GM23338 (cell line): Measurements from ENCODE around the gene CHST13. TPM values are rescaled to one million over a fixed set of nuclear protein-coding genes. Genes with fewer than 3 reads are reported as not detected.
A peak's percentile ranks its signal among the peaks of the same experiment; 100 is the strongest.

Experiments used
- ATAC-seq: fragments of 200-7000 bp; cut with Tn5 transposase; 3 replicates; pipeline ENCODE4 v1.9.1; 2020
- DNase-seq: peaks from one replicate; pipeline ENCODE4 v3.0.0-alpha.2; 2015; ENCODE audit warnings: low spot score
- H2AFZ ChIP-seq: fragments of 200-600 bp; sonication (generic); 2 replicates; pipeline ENCODE4 v1.8.0; 2016; ENCODE audit warnings: antibody characterized with exemption, mild to moderate bottlenecking, moderate library complexity
- H3F3A ChIP-seq: fragments of 200-600 bp; sonication (generic); replicated peaks from 2 replicates; pipeline ENCODE4 v1.8.0; 2017; ENCODE audit warnings: antibody characterized with exemption, mixed run types, low read depth
- H3K27ac ChIP-seq: fragments of 200-600 bp; sonication (generic); 2 replicates; pipeline ENCODE4 v1.6.1; 2016; ENCODE audit warnings: low read depth
- H3K27me3 ChIP-seq: fragments of 200-600 bp; sonication (generic); 2 replicates; pipeline ENCODE4 v1.8.0; 2016; ENCODE audit warnings: mild to moderate bottlenecking, mixed run types, moderate library complexity; ENCODE audit not compliant: insufficient read depth
- H3K36me3 ChIP-seq: fragments of 200-600 bp; sonication (generic); 2 replicates; pipeline ENCODE4 v1.8.0; 2016; ENCODE audit warnings: mild to moderate bottlenecking; ENCODE audit not compliant: insufficient read depth
- H3K4me1 ChIP-seq: fragments of 200-600 bp; sonication (generic); 2 replicates; pipeline ENCODE4 v1.8.0; 2016; ENCODE audit warnings: mild to moderate bottlenecking, moderate library complexity; ENCODE audit not compliant: insufficient read depth
- H3K4me2 ChIP-seq: fragments of 200-600 bp; sonication (generic); 2 replicates; pipeline ENCODE4 v1.7.1; 2017; ENCODE audit warnings: mixed run types
- H3K4me3 ChIP-seq: fragments of 200-600 bp; sonication (generic); 2 replicates; pipeline ENCODE4 v1.6.1; 2016; ENCODE audit warnings: mixed run types
- H3K79me2 ChIP-seq: fragments of 200-600 bp; sonication (generic); replicated peaks from 2 replicates; pipeline ENCODE4 v1.8.0; 2017; ENCODE audit warnings: mild to moderate bottlenecking; ENCODE audit not compliant: insufficient read depth
- H3K9me2 ChIP-seq: fragments of 200-600 bp; sonication (generic); 2 replicates; pipeline ENCODE4 v1.8.0; 2017; ENCODE audit not compliant: insufficient read depth
- H4K20me1 ChIP-seq: fragments of 200-600 bp; sonication (generic); replicated peaks from 2 replicates; pipeline ENCODE4 v1.8.0; 2017; ENCODE audit warnings: mild to moderate bottlenecking; ENCODE audit not compliant: insufficient read depth
- H3K27ac Mint-ChIP-seq: 2 replicates; pipeline ENCODE4 v1.8.0; 2020; ENCODE audit warnings: inconsistent platforms, mild to moderate bottlenecking, moderate library complexity, mixed read lengths
- H3K27me3 Mint-ChIP-seq: 3 replicates; pipeline ENCODE4 v1.8.0; 2022; ENCODE audit warnings: low read depth, mild to moderate bottlenecking, moderate library complexity, mixed read lengths, inconsistent platforms; ENCODE audit not compliant: insufficient read depth, poor library complexity
- H3K36me3 Mint-ChIP-seq: 3 replicates; pipeline ENCODE4 v1.8.0; 2021; ENCODE audit warnings: low read depth, mild to moderate bottlenecking, inconsistent platforms, moderate library complexity, mixed read lengths
- H3K4me1 Mint-ChIP-seq: 3 replicates; pipeline ENCODE4 v1.8.0; 2020; ENCODE audit warnings: mild to moderate bottlenecking, inconsistent platforms, mixed read lengths
- H3K4me3 Mint-ChIP-seq: 3 replicates; pipeline ENCODE4 v1.8.0; 2021; ENCODE audit warnings: moderate library complexity, mild to moderate bottlenecking, inconsistent platforms, mixed read lengths
- H3K9me3 Mint-ChIP-seq: 3 replicates; pipeline ENCODE4 v1.8.0; 2020; ENCODE audit warnings: moderate library complexity, mild to moderate bottlenecking, inconsistent platforms, mixed read lengths
- EZH2 ChIP-seq: fragments of 200-600 bp; sonication (generic); IDR thresholded peaks from one replicate; pipeline ENCODE4 v1.8.0; 2017; ENCODE audit warnings: antibody characterized with exemption, mild to moderate bottlenecking, low read depth; ENCODE audit not compliant: unreplicated experiment
- EZH2phosphoT487 ChIP-seq: fragments of 200-600 bp; sonication (generic); IDR thresholded peaks from one replicate; pipeline ENCODE4 v1.8.1; 2018; ENCODE audit warnings: antibody characterized with exemption; ENCODE audit not compliant: unreplicated experiment
- JUNB ChIP-seq: IDR thresholded peaks from one replicate; pipeline ENCODE4 v1.6.1; 2016; ENCODE audit warnings: antibody characterized with exemption; ENCODE audit not compliant: unreplicated experiment
- NANOG ChIP-seq: IDR thresholded peaks from 2 replicates; pipeline ENCODE4 v1.6.1; 2016; ENCODE audit warnings: antibody characterized with exemption, borderline replicate concordance
- POLR2AphosphoS5 ChIP-seq: IDR thresholded peaks from 2 replicates; pipeline ENCODE4 v1.6.1; 2016; ENCODE audit warnings: antibody characterized with exemption, low read depth
- STAT1 ChIP-seq: IDR thresholded peaks from one replicate; pipeline ENCODE4 v1.6.1; 2016; ENCODE audit warnings: antibody characterized with exemption; ENCODE audit not compliant: unreplicated experiment
- ZNF114 ChIP-seq: fragments of 250-450 bp; sonication (Bioruptor Pico); IDR thresholded peaks from 2 replicates; pipeline ENCODE4 v1.5.0; 2020; ENCODE audit warnings: mild to moderate bottlenecking, moderate library complexity
- ZNF331 ChIP-seq: fragments of 250-450 bp; sonication (Bioruptor Pico); IDR thresholded peaks from 2 replicates; pipeline ENCODE4 v1.5.0; 2020; ENCODE audit warnings: low read depth, mild to moderate bottlenecking, moderate library complexity
- polyA plus RNA-seq: library from polyadenylated mRNA; unstranded; fragments of >200 nt; fragmentation: Nextera tagmentation; extraction: Ambion mirVana; gene quantifications from 2 replicates; pipeline ENCODE4 v1.2.1, GENCODE V29; 2016
- total RNA-seq: library from RNA; depleted of rRNA; stranded (reverse); fragments of >200 nt; shearing (Covaris generic); gene quantifications from 2 replicates; pipeline ENCODE4 v1.2.3, GENCODE V29; 2014
- TF ChIP-seq, protein P1 (sequence below): IDR thresholded peaks from one replicate; pipeline ENCODE4 v1.6.1; 2018; ENCODE audit warnings: antibody characterized with exemption; ENCODE audit not compliant: unreplicated experiment
- TF ChIP-seq, protein P2 (sequence below): IDR thresholded peaks from 2 replicates; pipeline ENCODE4 v1.6.1; 2016; ENCODE audit warnings: antibody characterized with exemption
- TF ChIP-seq, protein P3 (sequence below), 2 experiments: fragments of 200-600 bp in 1 of 2; sonication (generic) in 1 of 2; conservative IDR thresholded peaks; 2 replicates each; pipeline versions ENCODE4 v1.5.1 to v1.6.1; 2016 to 2017; ENCODE audit warnings: antibody characterized with exemption in 2 of 2, low read depth in 2 of 2, mild to moderate bottlenecking in 2 of 2, moderate library complexity in 1 of 2

Gene CHST13
- total and polyA plus RNA-seq, 2 experiments from 2014 or later = 3.7 to 8.4 TPM

DNA sequence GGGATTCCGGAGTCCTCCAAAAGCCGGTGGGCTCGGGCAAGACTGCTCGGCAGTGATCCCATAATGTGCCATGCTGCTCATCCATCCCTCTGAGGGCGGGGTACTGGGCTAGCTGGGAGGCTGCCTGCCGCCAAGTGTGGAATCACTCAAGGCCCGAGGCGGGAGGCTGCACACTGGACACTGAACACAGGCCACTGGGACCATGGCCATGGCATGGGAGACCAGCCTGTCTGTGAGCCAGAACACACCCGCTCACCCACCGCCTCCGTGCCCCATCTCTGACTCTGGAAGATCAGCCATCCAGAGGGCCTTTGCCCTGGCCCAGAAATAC, 33.4 kb downstream of the CHST13 start (continued):
- TF ChIP-seq JUNB = no peak
- TF ChIP-seq, protein P1, sequence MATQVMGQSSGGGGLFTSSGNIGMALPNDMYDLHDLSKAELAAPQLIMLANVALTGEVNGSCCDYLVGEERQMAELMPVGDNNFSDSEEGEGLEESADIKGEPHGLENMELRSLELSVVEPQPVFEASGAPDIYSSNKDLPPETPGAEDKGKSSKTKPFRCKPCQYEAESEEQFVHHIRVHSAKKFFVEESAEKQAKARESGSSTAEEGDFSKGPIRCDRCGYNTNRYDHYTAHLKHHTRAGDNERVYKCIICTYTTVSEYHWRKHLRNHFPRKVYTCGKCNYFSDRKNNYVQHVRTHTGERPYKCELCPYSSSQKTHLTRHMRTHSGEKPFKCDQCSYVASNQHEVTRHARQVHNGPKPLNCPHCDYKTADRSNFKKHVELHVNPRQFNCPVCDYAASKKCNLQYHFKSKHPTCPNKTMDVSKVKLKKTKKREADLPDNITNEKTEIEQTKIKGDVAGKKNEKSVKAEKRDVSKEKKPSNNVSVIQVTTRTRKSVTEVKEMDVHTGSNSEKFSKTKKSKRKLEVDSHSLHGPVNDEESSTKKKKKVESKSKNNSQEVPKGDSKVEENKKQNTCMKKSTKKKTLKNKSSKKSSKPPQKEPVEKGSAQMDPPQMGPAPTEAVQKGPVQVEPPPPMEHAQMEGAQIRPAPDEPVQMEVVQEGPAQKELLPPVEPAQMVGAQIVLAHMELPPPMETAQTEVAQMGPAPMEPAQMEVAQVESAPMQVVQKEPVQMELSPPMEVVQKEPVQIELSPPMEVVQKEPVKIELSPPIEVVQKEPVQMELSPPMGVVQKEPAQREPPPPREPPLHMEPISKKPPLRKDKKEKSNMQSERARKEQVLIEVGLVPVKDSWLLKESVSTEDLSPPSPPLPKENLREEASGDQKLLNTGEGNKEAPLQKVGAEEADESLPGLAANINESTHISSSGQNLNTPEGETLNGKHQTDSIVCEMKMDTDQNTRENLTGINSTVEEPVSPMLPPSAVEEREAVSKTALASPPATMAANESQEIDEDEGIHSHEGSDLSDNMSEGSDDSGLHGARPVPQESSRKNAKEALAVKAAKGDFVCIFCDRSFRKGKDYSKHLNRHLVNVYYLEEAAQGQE = no peak

DNA sequence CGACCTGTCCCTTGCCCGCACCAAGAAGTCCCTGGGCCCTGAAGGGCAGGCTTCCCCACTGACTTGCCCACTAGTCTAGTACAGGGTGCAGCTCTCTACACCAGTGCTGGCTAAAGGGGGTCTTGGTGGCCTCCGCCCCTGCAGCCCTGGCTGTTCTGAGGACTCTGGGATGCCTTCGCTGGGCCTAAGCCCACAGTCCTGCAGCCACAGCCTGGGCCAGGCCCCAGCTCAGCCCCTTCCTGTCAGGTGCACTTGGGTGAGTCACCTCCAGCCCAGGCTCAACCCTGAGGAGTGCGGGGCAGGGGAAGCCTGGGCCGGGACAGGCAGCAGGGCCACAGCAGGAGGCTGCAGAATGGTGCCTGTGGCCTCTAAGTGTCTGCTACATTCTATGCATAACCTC, 33.8 kb downstream of the CHST13 start:
- Histone ChIP-seq H3K27me3 (no peaks in the 10 kb centered on the region), H3K27ac (no peak overlapping the region), H3K9me2 (no peaks in the 10 kb centered on the region), H4K20me1 (no peaks in the 10 kb centered on the region), H2AFZ (no peak overlapping the region), H3K4me2 (no peak overlapping the region), H3K79me2 (no peaks in the 10 kb centered on the region), H3K4me3 (no peak overlapping the region), H3F3A (no peaks in the 10 kb centered on the region), H3K36me3 (no peaks in the 10 kb centered on the region), H3K4me1 (no peaks in the 10 kb centered on the region)
- Mint-ChIP-seq H3K27me3 (peaks cover 3% of the 10 kb centered on the region), H3K27ac (no peak overlapping the region), H3K4me3 (no peak overlapping the region), H3K36me3 (no peaks in the 10 kb centered on the region), H3K4me1 (peaks cover 5% of the 10 kb centered on the region), H3K9me3 (no peaks in the 10 kb centered on the region)
- DNase-seq (no peak), ATAC-seq (peak; percentile 52)
- TF ChIP-seq EZH2phosphoT487 (no peak), ZNF114 (CRISPR knock-in tag) (no peak), POLR2AphosphoS5 (no peak), ZNF331 (CRISPR knock-in tag) (no peak), EZH2 (no peak), STAT1 (no peak), NANOG (no peak), JUNB (no peak)
- TF ChIP-seq, protein P1 = no peak
- TF ChIP-seq, protein P2, sequence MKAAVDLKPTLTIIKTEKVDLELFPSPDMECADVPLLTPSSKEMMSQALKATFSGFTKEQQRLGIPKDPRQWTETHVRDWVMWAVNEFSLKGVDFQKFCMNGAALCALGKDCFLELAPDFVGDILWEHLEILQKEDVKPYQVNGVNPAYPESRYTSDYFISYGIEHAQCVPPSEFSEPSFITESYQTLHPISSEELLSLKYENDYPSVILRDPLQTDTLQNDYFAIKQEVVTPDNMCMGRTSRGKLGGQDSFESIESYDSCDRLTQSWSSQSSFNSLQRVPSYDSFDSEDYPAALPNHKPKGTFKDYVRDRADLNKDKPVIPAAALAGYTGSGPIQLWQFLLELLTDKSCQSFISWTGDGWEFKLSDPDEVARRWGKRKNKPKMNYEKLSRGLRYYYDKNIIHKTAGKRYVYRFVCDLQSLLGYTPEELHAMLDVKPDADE = no peak
- TF ChIP-seq, protein P3, sequence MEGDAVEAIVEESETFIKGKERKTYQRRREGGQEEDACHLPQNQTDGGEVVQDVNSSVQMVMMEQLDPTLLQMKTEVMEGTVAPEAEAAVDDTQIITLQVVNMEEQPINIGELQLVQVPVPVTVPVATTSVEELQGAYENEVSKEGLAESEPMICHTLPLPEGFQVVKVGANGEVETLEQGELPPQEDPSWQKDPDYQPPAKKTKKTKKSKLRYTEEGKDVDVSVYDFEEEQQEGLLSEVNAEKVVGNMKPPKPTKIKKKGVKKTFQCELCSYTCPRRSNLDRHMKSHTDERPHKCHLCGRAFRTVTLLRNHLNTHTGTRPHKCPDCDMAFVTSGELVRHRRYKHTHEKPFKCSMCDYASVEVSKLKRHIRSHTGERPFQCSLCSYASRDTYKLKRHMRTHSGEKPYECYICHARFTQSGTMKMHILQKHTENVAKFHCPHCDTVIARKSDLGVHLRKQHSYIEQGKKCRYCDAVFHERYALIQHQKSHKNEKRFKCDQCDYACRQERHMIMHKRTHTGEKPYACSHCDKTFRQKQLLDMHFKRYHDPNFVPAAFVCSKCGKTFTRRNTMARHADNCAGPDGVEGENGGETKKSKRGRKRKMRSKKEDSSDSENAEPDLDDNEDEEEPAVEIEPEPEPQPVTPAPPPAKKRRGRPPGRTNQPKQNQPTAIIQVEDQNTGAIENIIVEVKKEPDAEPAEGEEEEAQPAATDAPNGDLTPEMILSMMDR (conservative IDR thresholded peaks at IDR 0.05; ENCODE audit: low read depth in 2 of 2) = no peak
